Loucy (cell line): ENCODE results near the gene MEGF6.

Experiments used
- H2AFZ ChIP-seq: fragments of 200-600 bp; sonication (generic); 2 replicates; pipeline ENCODE4 v1.6.0; 2016; ENCODE audit warnings: antibody characterized with exemption, mild to moderate bottlenecking, low read length, moderate library complexity
- H3F3A ChIP-seq: fragments of 200-600 bp; 2 replicates; pipeline ENCODE4 v1.6.0; 2016; ENCODE audit warnings: antibody characterized with exemption, low read depth, mild to moderate bottlenecking
- H3K27me3 ChIP-seq: fragments of 200-600 bp; sonication (generic); 2 replicates; pipeline ENCODE4 v1.6.1; 2014; ENCODE audit warnings: low read length, mild to moderate bottlenecking; ENCODE audit not compliant: insufficient read depth, poor library complexity, severe bottlenecking
- H3K36me3 ChIP-seq: fragments of 200-600 bp; sonication (generic); 2 replicates; pipeline ENCODE4 v1.6.1; 2016; ENCODE audit warnings: low read length; ENCODE audit not compliant: insufficient read depth
- H3K4me1 ChIP-seq: fragments of 200-600 bp; sonication (generic); 2 replicates; pipeline ENCODE4 v1.5.1; 2014; ENCODE audit warnings: low read length, mild to moderate bottlenecking; ENCODE audit not compliant: insufficient read depth, poor library complexity, severe bottlenecking
- H3K4me2 ChIP-seq: fragments of 200-600 bp; sonication (generic); 2 replicates; pipeline ENCODE4 v1.6.0; 2014; ENCODE audit warnings: antibody characterized with exemption, low read length, low read depth, mild to moderate bottlenecking; ENCODE audit not compliant: poor library complexity, severe bottlenecking
- H3K4me3 ChIP-seq: fragments of 200-600 bp; sonication (generic); 2 replicates; pipeline ENCODE4 v1.5.1; 2014; ENCODE audit warnings: low read length, mild to moderate bottlenecking, mixed read lengths; ENCODE audit not compliant: poor library complexity, severe bottlenecking
- H3K79me2 ChIP-seq: fragments of 200-600 bp; sonication (generic); 2 replicates; pipeline ENCODE4 v1.6.1; 2014; ENCODE audit warnings: low read length; ENCODE audit not compliant: insufficient read depth
- H3K9ac ChIP-seq: fragments of 200-600 bp; sonication (generic); 2 replicates; pipeline ENCODE4 v1.6.0; 2014; ENCODE audit warnings: mild to moderate bottlenecking, low read depth, low read length, moderate library complexity; ENCODE audit not compliant: poor library complexity, severe bottlenecking
- H3K9me2 ChIP-seq: fragments of 200-600 bp; sonication (generic); replicated peaks from 2 replicates; pipeline ENCODE4 v1.6.1; 2016; ENCODE audit warnings: low read depth, low read length, mixed read lengths
- H3K9me3 ChIP-seq: fragments of 200-600 bp; sonication (generic); 2 replicates; pipeline ENCODE4 v1.6.1; 2014; ENCODE audit warnings: mild to moderate bottlenecking, antibody characterized with exemption, low read length, low read depth; ENCODE audit not compliant: insufficient read depth
- H4K20me1 ChIP-seq: fragments of 200-600 bp; sonication (generic); 2 replicates; pipeline ENCODE4 v1.6.0; 2014; ENCODE audit warnings: antibody characterized with exemption, low read length, mild to moderate bottlenecking; ENCODE audit not compliant: insufficient read depth, poor library complexity, severe bottlenecking
- EZH2phosphoT487 ChIP-seq: fragments of 200-600 bp; IDR thresholded peaks from 2 replicates; pipeline ENCODE4 v1.6.1; 2018; ENCODE audit warnings: antibody characterized with exemption, mild to moderate bottlenecking, moderate library complexity, borderline replicate concordance
- TF ChIP-seq, protein P1 (sequence below): fragments of 200-600 bp; sonication (generic); conservative IDR thresholded peaks from 2 replicates; pipeline ENCODE4 v1.5.1; 2014; ENCODE audit warnings: mild to moderate bottlenecking, antibody characterized with exemption, low read length

The MEGF6 gene

DNA sequence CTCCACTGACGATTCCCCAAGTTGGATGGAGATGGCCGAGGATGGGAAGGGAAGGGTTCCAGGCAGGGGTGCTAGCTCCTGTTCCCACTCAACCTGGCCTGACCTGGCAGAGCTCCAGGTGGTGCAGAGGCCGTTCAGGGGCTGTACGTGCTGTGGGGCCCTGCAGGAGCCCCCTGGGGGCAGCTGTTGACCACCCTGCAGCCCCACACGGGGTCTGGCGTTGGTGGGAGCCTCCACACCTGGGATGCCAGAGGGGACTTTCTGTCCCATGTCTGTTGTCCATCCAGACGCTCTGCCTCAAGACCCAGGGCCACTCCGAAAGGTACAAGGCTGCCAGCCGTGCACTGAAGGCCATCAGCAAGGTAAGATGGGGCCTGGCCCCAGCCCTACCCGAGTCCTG, 136.9 kb downstream of the MEGF6 start:
- H3K79me2 ChIP-seq: no peaks in the 10 kb centered on the region
- H2AFZ ChIP-seq: no peak overlapping the region
- no peaks in the 10 kb centered on the region for H3K9me2 ChIP-seq
- no peaks in the 10 kb centered on the region for H3K4me1 ChIP-seq
- no peaks in the 10 kb centered on the region for H3K9me3 ChIP-seq
- TF ChIP-seq, protein P1, sequence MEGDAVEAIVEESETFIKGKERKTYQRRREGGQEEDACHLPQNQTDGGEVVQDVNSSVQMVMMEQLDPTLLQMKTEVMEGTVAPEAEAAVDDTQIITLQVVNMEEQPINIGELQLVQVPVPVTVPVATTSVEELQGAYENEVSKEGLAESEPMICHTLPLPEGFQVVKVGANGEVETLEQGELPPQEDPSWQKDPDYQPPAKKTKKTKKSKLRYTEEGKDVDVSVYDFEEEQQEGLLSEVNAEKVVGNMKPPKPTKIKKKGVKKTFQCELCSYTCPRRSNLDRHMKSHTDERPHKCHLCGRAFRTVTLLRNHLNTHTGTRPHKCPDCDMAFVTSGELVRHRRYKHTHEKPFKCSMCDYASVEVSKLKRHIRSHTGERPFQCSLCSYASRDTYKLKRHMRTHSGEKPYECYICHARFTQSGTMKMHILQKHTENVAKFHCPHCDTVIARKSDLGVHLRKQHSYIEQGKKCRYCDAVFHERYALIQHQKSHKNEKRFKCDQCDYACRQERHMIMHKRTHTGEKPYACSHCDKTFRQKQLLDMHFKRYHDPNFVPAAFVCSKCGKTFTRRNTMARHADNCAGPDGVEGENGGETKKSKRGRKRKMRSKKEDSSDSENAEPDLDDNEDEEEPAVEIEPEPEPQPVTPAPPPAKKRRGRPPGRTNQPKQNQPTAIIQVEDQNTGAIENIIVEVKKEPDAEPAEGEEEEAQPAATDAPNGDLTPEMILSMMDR: no peak
- no peak for TF ChIP-seq EZH2phosphoT487
- H3K36me3 ChIP-seq: no peaks in the 10 kb centered on the region
- no peaks in the 10 kb centered on the region for H3F3A ChIP-seq
- no peak overlapping the region for H3K4me3 ChIP-seq
- H4K20me1 ChIP-seq: no peaks in the 10 kb centered on the region
- H3K27me3 ChIP-seq: no peaks in the 10 kb centered on the region
- no peak overlapping the region for H3K4me2 ChIP-seq
- no peak overlapping the region for H3K9ac ChIP-seq

DNA sequence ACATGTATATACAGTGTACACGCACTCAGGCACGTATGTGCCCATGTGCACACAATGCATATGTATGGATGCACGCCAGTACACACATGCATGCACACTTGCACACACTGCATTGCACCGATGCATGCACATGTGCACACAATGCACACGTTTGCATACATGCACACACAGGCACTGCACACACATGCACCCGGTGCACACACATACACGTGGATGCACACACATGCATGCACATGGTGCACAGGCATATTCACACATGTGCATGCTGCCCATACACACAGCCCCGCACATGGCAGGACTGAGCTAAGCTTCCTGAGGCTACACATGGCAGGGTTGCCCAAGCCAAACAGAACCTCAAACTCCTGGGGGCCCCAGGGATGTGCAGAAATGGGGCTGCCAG, 137.3 kb downstream of the MEGF6 start:
- no peaks in the 10 kb centered on the region for H3K27me3 ChIP-seq
- no peak overlapping the region for H3K9ac ChIP-seq
- H3K4me3 ChIP-seq: no peak overlapping the region
- no peaks in the 10 kb centered on the region for H3K9me2 ChIP-seq
- H3K36me3 ChIP-seq: no peaks in the 10 kb centered on the region
- H3K4me2 ChIP-seq: no peak overlapping the region
- no peaks in the 10 kb centered on the region for H4K20me1 ChIP-seq
- no peaks in the 10 kb centered on the region for H3K79me2 ChIP-seq
- no peak overlapping the region for H2AFZ ChIP-seq
- no peaks in the 10 kb centered on the region for H3K4me1 ChIP-seq
- TF ChIP-seq EZH2phosphoT487: no peak
- TF ChIP-seq, protein P1: no peak
- H3F3A ChIP-seq: no peaks in the 10 kb centered on the region
- no peaks in the 10 kb centered on the region for H3K9me3 ChIP-seq

DNA sequence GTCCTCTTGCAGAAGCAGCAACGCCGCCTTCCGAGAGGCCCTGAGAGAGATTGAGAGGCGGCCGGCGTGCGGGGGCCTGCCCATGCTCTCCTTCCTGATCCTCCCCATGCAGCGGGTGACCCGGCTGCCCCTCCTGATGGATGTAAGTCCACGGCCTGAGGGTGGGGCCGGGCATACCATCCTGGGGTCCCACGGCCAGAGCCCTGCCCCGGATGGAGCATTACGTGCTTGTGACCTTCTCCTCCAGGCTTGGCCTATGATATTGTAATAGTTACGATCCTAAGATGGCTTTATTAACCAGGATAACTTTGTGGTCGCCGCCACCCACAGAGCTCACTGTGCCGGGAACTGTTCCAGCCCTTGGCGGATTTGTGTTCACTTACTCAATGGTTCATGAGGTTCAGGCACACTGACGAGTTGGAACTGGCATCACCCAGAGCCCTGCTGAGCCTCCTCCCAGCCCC, 137.9 kb downstream of the MEGF6 start:
- TF ChIP-seq, protein P1: no peak
- TF ChIP-seq EZH2phosphoT487: no peak
- no peak overlapping the region for H3K4me2 ChIP-seq
- H3K9me3 ChIP-seq: no peaks in the 10 kb centered on the region
- H2AFZ ChIP-seq: no peak overlapping the region
- no peaks in the 10 kb centered on the region for H4K20me1 ChIP-seq
- H3K4me3 ChIP-seq: no peak overlapping the region
- no peaks in the 10 kb centered on the region for H3F3A ChIP-seq
- H3K27me3 ChIP-seq: no peaks in the 10 kb centered on the region
- no peaks in the 10 kb centered on the region for H3K79me2 ChIP-seq
- H3K36me3 ChIP-seq: no peaks in the 10 kb centered on the region
- no peaks in the 10 kb centered on the region for H3K9me2 ChIP-seq
- H3K4me1 ChIP-seq: no peaks in the 10 kb centered on the region
- no peak overlapping the region for H3K9ac ChIP-seq
